ENCODE measurements around the gene CGAS. TPM values are rescaled to one million over a fixed set of nuclear protein-coding genes. Genes with fewer than 3 reads are reported as not detected.
"Not testable (repeated sequence)": the region's sequence is repeated elsewhere in the genome, so short reads cannot be mapped to it uniquely, and the experiment has no call there.

CGAS gene
- total RNA-seq, 1 experiment from 2014 or later = 14.0 TPM

- Histone ChIP-seq H3K4me3 (no peak overlapping the region), H3K27me3 (no peaks in the 10 kb centered on the region), H3K36me3 (peaks cover 55% of the 10 kb centered on the region), H3K9me3 (no peaks in the 10 kb centered on the region)
- no peak for DNase-seq
Measured at GRCh38 chr6:73421534-73421933, 30.6 kb downstream of the CGAS start.

- no peaks in the 10 kb centered on the region for H3K9me3 ChIP-seq
- peaks cover 28% of the 10 kb centered on the region for H3K36me3 ChIP-seq
- H3K27me3 ChIP-seq = no peaks in the 10 kb centered on the region
- H3K4me3 ChIP-seq = no peak overlapping the region
- peak; percentile 15 for DNase-seq
Measured at GRCh38 chr6:73418081-73418741, 33.9 kb downstream of the CGAS start.

GRCh38 chr6:73413102-73413501 lies 39.0 kb downstream of the CGAS start:
- Histone ChIP-seq H3K36me3 (peaks cover 5% of the 10 kb centered on the region; the same call in 1 of the 2 replicates), H3K27me3 (no peaks in the 10 kb centered on the region), H3K9me3 (no peaks in the 10 kb centered on the region), H3K4me3 (no peak overlapping the region)
- no peak for DNase-seq

GRCh38 chr6:73409395-73409794 lies 42.7 kb downstream of the CGAS start:
- H3K4me3 ChIP-seq = no peak overlapping the region
- no peaks in the 10 kb centered on the region for H3K27me3 ChIP-seq
- DNase-seq = no peak
- H3K9me3 ChIP-seq = no peaks in the 10 kb centered on the region
- H3K36me3 ChIP-seq = no peaks in the 10 kb centered on the region

GRCh38 chr6:73400656-73401055 lies 51.4 kb downstream of the CGAS start:
- H3K36me3 ChIP-seq = no peaks in the 10 kb centered on the region
- no peaks in the 10 kb centered on the region for H3K9me3 ChIP-seq
- DNase-seq = no peak
- no peaks in the 10 kb centered on the region for H3K27me3 ChIP-seq
- H3K4me3 ChIP-seq = no peak overlapping the region

- no peaks in the 10 kb centered on the region for H3K9me3 ChIP-seq
- DNase-seq = no peak
- no peaks in the 10 kb centered on the region for H3K27me3 ChIP-seq
- H3K4me3 ChIP-seq = no peak overlapping the region
- H3K36me3 ChIP-seq = no peaks in the 10 kb centered on the region
Measured at GRCh38 chr6:73395875-73396274, 56.2 kb downstream of the CGAS start.

GRCh38 chr6:73394577-73395354 lies 57.3 kb downstream of the CGAS start, which contains the start of gene DDX43:
Gene DDX43 (plus strand): TSS chr6:73394828. CDS start chr6:73394906, 78 bp downstream.
- DNase-seq = no peak
- no peaks in the 10 kb centered on the region for H3K27me3 ChIP-seq
- H3K36me3 ChIP-seq = no peaks in the 10 kb centered on the region
- H3K4me3 ChIP-seq = no peak within 1 kb of the TSS
- no peaks in the 10 kb centered on the region for H3K9me3 ChIP-seq

GRCh38 chr6:73393278-73393677 lies 58.8 kb downstream of the CGAS start:
- peak; percentile 11 for DNase-seq
- Histone ChIP-seq H3K9me3 (no peaks in the 10 kb centered on the region), H3K36me3 (no peaks in the 10 kb centered on the region), H3K27me3 (no peaks in the 10 kb centered on the region), H3K4me3 (no peak overlapping the region)

- not testable (repeated sequence) for H3K4me3 ChIP-seq, DNase-seq, H3K9me3 ChIP-seq
Measured at GRCh38 chr6:73392188-73392587, 59.9 kb downstream of the CGAS start.

GRCh38 chr6:73391675-73392074 lies 60.4 kb downstream of the CGAS start:
- no peak for DNase-seq
- Histone ChIP-seq H3K27me3 (no peaks in the 10 kb centered on the region), H3K36me3 (no peaks in the 10 kb centered on the region), H3K4me3 (no peak overlapping the region), H3K9me3 (no peaks in the 10 kb centered on the region)

More at GRCh38 chr6:73392188-73392587, 59.9 kb downstream of the CGAS start:
- not testable (repeated sequence) for H3K27me3 ChIP-seq, H3K36me3 ChIP-seq

- Histone ChIP-seq H3K4me3 (no peak overlapping the region), H3K36me3 (no peaks in the 10 kb centered on the region), H3K9me3 (no peaks in the 10 kb centered on the region), H3K27me3 (no peaks in the 10 kb centered on the region)
- DNase-seq = no peak
Measured at GRCh38 chr6:73389854-73390253, 62.2 kb downstream of the CGAS start.

- no peaks in the 10 kb centered on the region for H3K9me3 ChIP-seq
- H3K36me3 ChIP-seq = no peaks in the 10 kb centered on the region
- DNase-seq = peak; percentile 72
- H3K27me3 ChIP-seq = no peaks in the 10 kb centered on the region
- H3K4me3 ChIP-seq = peak overlapping the region; percentile 60
Measured at GRCh38 chr6:73388800-73389512, 63.1 kb downstream of the CGAS start.

- Histone ChIP-seq H3K4me3 (peak overlapping the region; percentile 60), H3K27me3 (no peaks in the 10 kb centered on the region), H3K9me3 (no peaks in the 10 kb centered on the region), H3K36me3 (no peaks in the 10 kb centered on the region)
- no peak for DNase-seq
Measured at GRCh38 chr6:73388433-73388799, 63.7 kb downstream of the CGAS start.

- Histone ChIP-seq H3K36me3 (no peaks in the 10 kb centered on the region), H3K9me3 (no peaks in the 10 kb centered on the region), H3K4me3 (no peak overlapping the region), H3K27me3 (no peaks in the 10 kb centered on the region)
- DNase-seq = peak; percentile 56
Measured at GRCh38 chr6:73382462-73383113, 69.5 kb downstream of the CGAS start.

GRCh38 chr6:73381531-73381930 lies 70.6 kb downstream of the CGAS start:
- H3K27me3 ChIP-seq, H3K36me3 ChIP-seq, DNase-seq, H3K4me3 ChIP-seq, H3K9me3 ChIP-seq: not testable (repeated sequence)

GRCh38 chr6:73377225-73377624 lies 74.9 kb downstream of the CGAS start:
- Histone ChIP-seq H3K4me3 (no peak overlapping the region), H3K36me3 (no peaks in the 10 kb centered on the region), H3K9me3 (0 out of 2 replicates have a peak, but pooled peaks cover 2% of the 10 kb centered on the region), H3K27me3 (no peaks in the 10 kb centered on the region)
- DNase-seq = no peak

- no peaks in the 10 kb centered on the region for H3K36me3 ChIP-seq
- H3K4me3 ChIP-seq = no peak overlapping the region
- H3K27me3 ChIP-seq = no peaks in the 10 kb centered on the region
- DNase-seq = no peak
- 0 out of 2 replicates have a peak, but pooled peaks cover 3% of the 10 kb centered on the region for H3K9me3 ChIP-seq
Measured at GRCh38 chr6:73375216-73375615, 76.9 kb downstream of the CGAS start.
